ENCODE results near the gene OGA.

OGA gene

GRCh38 chr10:101780187-101780817, 37.9 kb downstream of the OGA start:
- peaks cover 12% of the 10 kb centered on the region for H3K36me3 ChIP-seq (ENCODE audit: control insufficient read depth, insufficient read depth, low read length)
- no peak overlapping the region for H3K9ac ChIP-seq (ENCODE audit: low read depth, low read length)
- H3K27me3 ChIP-seq (ENCODE audit: control insufficient read depth, insufficient read depth, low read length), result peaks cover 33% of the 10 kb centered on the region
- H3K9me3 ChIP-seq (ENCODE audit: control insufficient read depth, insufficient read depth, low read length), result no peaks in the 10 kb centered on the region
- H3K4me1 ChIP-seq (ENCODE audit: control insufficient read depth, insufficient read depth, low read length), result peaks cover 42% of the 10 kb centered on the region
- H3K27ac ChIP-seq (ENCODE audit: low read depth, low read length), result peak overlapping the region; percentile 44
- H3K4me3 ChIP-seq (ENCODE audit: low read depth, low read length), result peak overlapping the region; percentile 62; the same call in 1 of the 2 replicates

DNA sequence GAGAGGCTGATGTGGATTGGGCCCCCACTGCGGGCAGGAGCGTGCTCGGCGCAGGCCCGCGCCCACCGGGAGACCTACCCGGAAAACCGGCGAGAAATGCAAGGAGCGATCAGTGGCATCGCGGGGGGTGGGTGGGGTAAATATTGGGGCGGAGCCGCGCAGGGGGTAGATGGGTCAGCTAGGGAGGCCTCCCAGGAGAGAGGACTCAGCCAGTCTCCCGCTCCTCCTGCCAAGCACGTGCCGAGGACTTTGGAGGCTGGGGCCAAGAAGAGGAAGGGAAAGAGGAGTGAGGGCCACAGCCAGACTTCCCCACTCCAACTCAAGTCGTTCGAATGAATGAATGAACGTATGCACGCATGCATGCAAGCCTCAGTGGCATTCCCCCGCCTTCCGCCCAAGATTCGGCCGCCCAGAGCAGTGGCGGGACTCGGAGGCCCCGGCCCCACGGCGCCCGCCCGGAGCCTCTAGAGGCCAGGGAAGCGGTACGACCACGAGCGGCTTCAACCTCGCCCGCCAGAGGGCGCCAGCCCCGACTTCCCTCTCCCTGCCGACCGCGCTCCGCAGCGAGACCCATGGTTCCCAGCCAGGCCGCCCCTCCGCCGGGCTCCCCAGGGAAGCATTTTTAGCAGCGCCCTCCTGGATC, 38.6 kb downstream of the OGA start:
- no peak overlapping the region for H3K9ac ChIP-seq (ENCODE audit: low read depth, low read length)
- H3K27ac ChIP-seq (ENCODE audit: low read depth, low read length), result peak overlapping the region; percentile 91
- peaks cover 40% of the 10 kb centered on the region for H3K27me3 ChIP-seq (ENCODE audit: control insufficient read depth, insufficient read depth, low read length)
- H3K36me3 ChIP-seq (ENCODE audit: control insufficient read depth, insufficient read depth, low read length), result peaks cover 5% of the 10 kb centered on the region; the same call in 1 of the 2 replicates
- H3K9me3 ChIP-seq (ENCODE audit: control insufficient read depth, insufficient read depth, low read length), result no peaks in the 10 kb centered on the region
- H3K4me3 ChIP-seq (ENCODE audit: low read depth, low read length), result peak overlapping the region; percentile 62
- H3K4me1 ChIP-seq (ENCODE audit: control insufficient read depth, insufficient read depth, low read length), result peaks cover 46% of the 10 kb centered on the region

GRCh38 chr10:101778781-101779543, 39.3 kb downstream of the OGA start:
- peaks cover 46% of the 10 kb centered on the region for H3K4me1 ChIP-seq (ENCODE audit: control insufficient read depth, insufficient read depth, low read length)
- H3K27me3 ChIP-seq (ENCODE audit: control insufficient read depth, insufficient read depth, low read length), result peaks cover 47% of the 10 kb centered on the region
- no peaks in the 10 kb centered on the region; the same call in 1 of the 2 replicates for H3K36me3 ChIP-seq (ENCODE audit: control insufficient read depth, insufficient read depth, low read length)
- H3K27ac ChIP-seq (ENCODE audit: low read depth, low read length), result peak overlapping the region; percentile 91
- H3K9ac ChIP-seq (ENCODE audit: low read depth, low read length), result no peak overlapping the region; the same call in 1 of the 2 replicates
- no peaks in the 10 kb centered on the region for H3K9me3 ChIP-seq (ENCODE audit: control insufficient read depth, insufficient read depth, low read length)
- H3K4me3 ChIP-seq (ENCODE audit: low read depth, low read length), result peak overlapping the region; percentile 62

- Histone ChIP-seq H3K9me3 (ENCODE audit: control insufficient read depth, insufficient read depth, low read length) (no peaks in the 10 kb centered on the region), H3K4me3 (ENCODE audit: low read depth, low read length) (peak overlapping the region; percentile 62), H3K4me1 (ENCODE audit: control insufficient read depth, insufficient read depth, low read length) (peaks cover 53% of the 10 kb centered on the region), H3K36me3 (ENCODE audit: control insufficient read depth, insufficient read depth, low read length) (no peaks in the 10 kb centered on the region; the same call in 1 of the 2 replicates), H3K27ac (ENCODE audit: low read depth, low read length) (peak overlapping the region; percentile 91), H3K27me3 (ENCODE audit: control insufficient read depth, insufficient read depth, low read length) (peaks cover 54% of the 10 kb centered on the region), H3K9ac (ENCODE audit: low read depth, low read length) (no peak overlapping the region)
These were observed 40.0 kb downstream of the OGA start for GRCh38 chr10:101778151-101778780.

- Histone ChIP-seq H3K4me3 (ENCODE audit: low read depth, low read length) (no peak overlapping the region), H3K4me1 (ENCODE audit: control insufficient read depth, insufficient read depth, low read length) (peaks cover 59% of the 10 kb centered on the region), H3K9me3 (ENCODE audit: control insufficient read depth, insufficient read depth, low read length) (no peaks in the 10 kb centered on the region), H3K27me3 (ENCODE audit: control insufficient read depth, insufficient read depth, low read length) (peaks cover 59% of the 10 kb centered on the region), H3K27ac (ENCODE audit: low read depth, low read length) (no peak overlapping the region), H3K9ac (ENCODE audit: low read depth, low read length) (no peak overlapping the region), H3K36me3 (ENCODE audit: control insufficient read depth, insufficient read depth, low read length) (no peaks in the 10 kb centered on the region; the same call in 1 of the 2 replicates)
These were observed 40.6 kb downstream of the OGA start for GRCh38 chr10:101777619-101778145.

DNA sequence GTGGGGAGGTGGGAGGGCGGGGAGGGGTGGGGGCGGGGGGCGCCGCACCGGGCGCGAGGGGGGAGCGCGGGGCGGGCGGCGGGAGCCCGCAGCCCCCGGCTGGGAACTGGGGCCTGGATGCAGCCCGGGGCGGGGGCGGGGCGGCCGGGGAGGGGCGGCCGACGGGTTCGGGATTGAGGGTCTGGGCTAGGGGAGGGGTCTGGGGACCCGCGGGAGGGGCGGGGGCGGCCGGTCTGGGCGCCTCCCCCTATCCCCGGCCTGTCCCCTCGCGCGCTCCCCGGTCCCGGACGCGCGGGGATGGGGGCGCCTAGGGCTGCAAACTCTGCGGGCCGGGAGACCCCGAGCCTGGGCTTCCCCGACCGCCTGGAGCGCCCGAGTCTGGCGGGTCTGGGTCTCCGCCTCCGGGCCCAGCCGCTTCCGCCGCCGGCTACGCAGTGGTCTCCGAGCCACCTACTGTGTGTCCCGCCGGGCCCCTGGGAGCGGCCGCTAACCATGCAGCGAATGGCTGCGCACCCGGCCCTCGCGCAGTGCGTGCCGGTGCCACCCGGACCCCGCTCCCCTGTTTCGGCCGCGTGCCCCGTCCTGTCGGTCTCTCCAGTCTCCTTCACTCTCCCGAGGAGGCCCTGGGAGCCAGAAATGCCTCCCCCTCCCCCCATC, 42.0 kb downstream of the OGA start:
- Histone ChIP-seq H3K9me3 (ENCODE audit: control insufficient read depth, insufficient read depth, low read length) (no peaks in the 10 kb centered on the region), H3K27me3 (ENCODE audit: control insufficient read depth, insufficient read depth, low read length) (peaks cover 70% of the 10 kb centered on the region), H3K9ac (ENCODE audit: low read depth, low read length) (no peak overlapping the region), H3K27ac (ENCODE audit: low read depth, low read length) (no peak overlapping the region), H3K4me1 (ENCODE audit: control insufficient read depth, insufficient read depth, low read length) (peaks cover 63% of the 10 kb centered on the region), H3K36me3 (ENCODE audit: control insufficient read depth, insufficient read depth, low read length) (no peaks in the 10 kb centered on the region; the same call in 1 of the 2 replicates), H3K4me3 (ENCODE audit: low read depth, low read length) (peak overlapping the region; percentile 48; the same call in 1 of the 2 replicates)

- peaks cover 70% of the 10 kb centered on the region for H3K27me3 ChIP-seq (ENCODE audit: control insufficient read depth, insufficient read depth, low read length)
- no peak within 1 kb of the TSS for H3K9ac ChIP-seq (ENCODE audit: low read depth, low read length)
- H3K27ac ChIP-seq (ENCODE audit: low read depth, low read length), result no peak within 1 kb of the TSS
- H3K36me3 ChIP-seq (ENCODE audit: control insufficient read depth, insufficient read depth, low read length), result no peaks in the 10 kb centered on the region; the same call in 1 of the 2 replicates
- peaks cover 58% of the 10 kb centered on the region for H3K4me1 ChIP-seq (ENCODE audit: control insufficient read depth, insufficient read depth, low read length)
- no peaks in the 10 kb centered on the region for H3K9me3 ChIP-seq (ENCODE audit: control insufficient read depth, insufficient read depth, low read length)
- H3K4me3 ChIP-seq (ENCODE audit: low read depth, low read length), result peak within 1 kb of the TSS; percentile 48
These were observed 42.7 kb downstream of the OGA start, which contains the start of gene FGF8 for GRCh38 chr10:101775273-101776160. Gene FGF8, minus strand, starts transcription at chr10:101776114. Its CDS starts 214 bp downstream, at chr10:101775900.

DNA sequence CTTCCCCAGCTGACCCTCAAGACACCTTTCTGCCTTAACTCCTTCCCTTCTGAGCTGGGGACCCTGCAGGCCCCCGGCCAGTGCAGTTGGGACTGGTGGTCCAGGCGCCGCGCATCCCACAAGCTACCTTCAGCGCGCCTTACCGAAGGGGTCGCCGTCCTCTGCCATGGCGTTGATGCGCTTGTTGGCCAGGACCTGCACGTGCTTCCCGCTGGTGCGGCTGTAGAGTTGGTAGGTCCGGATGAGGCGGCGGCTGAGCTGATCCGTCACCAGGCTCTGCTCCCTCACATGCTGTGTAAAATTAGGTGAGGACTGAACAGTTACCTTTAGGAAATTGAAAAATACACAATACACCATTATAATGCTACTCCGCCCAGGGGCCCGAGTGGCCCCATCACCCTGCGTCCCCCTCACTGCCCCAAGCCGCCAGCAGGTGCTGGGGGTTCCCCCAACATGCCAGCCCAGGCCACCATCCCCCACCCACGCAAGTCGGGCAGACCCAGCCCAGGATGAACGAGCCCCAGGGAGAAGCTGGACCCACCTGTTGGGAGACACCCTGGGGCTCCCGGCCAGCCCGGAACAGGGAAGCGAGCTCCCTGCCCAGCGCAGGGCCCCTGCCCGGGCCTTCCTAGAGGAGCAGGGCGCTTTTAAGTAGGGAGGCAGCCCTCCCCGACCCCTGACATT, 43.5 kb downstream of the OGA start:
- Histone ChIP-seq H3K27me3 (ENCODE audit: control insufficient read depth, insufficient read depth, low read length) (peaks cover 70% of the 10 kb centered on the region), H3K9me3 (ENCODE audit: control insufficient read depth, insufficient read depth, low read length) (no peaks in the 10 kb centered on the region), H3K27ac (ENCODE audit: low read depth, low read length) (no peak overlapping the region), H3K9ac (ENCODE audit: low read depth, low read length) (no peak overlapping the region), H3K36me3 (ENCODE audit: control insufficient read depth, insufficient read depth, low read length) (no peaks in the 10 kb centered on the region; the same call in 1 of the 2 replicates), H3K4me1 (ENCODE audit: control insufficient read depth, insufficient read depth, low read length) (peaks cover 52% of the 10 kb centered on the region), H3K4me3 (ENCODE audit: low read depth, low read length) (peak overlapping the region; percentile 42)

DNA sequence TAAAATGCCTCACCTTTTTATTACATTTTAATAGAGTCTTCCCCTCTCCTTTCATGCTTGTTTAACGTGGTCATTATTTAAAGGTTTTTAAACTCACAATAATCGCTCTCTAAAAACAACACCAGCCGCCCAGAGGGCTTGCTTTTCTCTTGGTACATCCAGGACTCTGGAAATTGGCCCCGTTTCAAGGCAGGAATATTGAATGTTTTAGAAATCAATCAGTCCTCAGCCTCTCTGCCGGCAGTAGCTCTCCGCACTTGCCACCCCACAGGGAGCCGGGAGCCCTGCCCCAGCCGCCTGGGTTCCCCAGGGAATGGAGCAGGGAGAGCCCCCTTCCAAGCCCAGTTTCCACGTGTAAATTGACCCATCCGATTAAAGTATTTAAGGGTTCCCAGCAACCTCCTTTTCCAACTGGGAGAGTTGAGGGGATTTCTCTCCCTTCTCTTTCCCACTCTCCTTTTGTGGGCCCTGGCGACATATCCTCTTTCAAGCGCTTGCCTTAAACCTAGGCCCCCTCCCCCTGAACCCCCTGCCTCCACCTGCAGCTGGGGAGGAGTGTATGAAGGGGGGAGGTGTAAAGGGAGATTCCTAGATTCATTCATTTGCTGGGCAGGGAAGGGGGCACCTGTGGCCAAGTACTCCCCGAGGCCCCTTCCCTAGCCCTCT, 44.2 kb downstream of the OGA start:
- Histone ChIP-seq H3K4me1 (ENCODE audit: control insufficient read depth, insufficient read depth, low read length) (peaks cover 50% of the 10 kb centered on the region), H3K27me3 (ENCODE audit: control insufficient read depth, insufficient read depth, low read length) (peaks cover 70% of the 10 kb centered on the region), H3K27ac (ENCODE audit: low read depth, low read length) (no peak overlapping the region), H3K9ac (ENCODE audit: low read depth, low read length) (no peak overlapping the region), H3K9me3 (ENCODE audit: control insufficient read depth, insufficient read depth, low read length) (no peaks in the 10 kb centered on the region), H3K36me3 (ENCODE audit: control insufficient read depth, insufficient read depth, low read length) (no peaks in the 10 kb centered on the region; the same call in 1 of the 2 replicates), H3K4me3 (ENCODE audit: low read depth, low read length) (peak overlapping the region; percentile 42; the same call in 1 of the 2 replicates)
